ENCODE measurements around the gene SRGAP1.

- TF ChIP-seq EP300 (IDR thresholded peaks at IDR 0.05) (no peak), POLR2A (IDR thresholded peaks at IDR 0.05) (no peak)
- TF ChIP-seq, protein P1, sequence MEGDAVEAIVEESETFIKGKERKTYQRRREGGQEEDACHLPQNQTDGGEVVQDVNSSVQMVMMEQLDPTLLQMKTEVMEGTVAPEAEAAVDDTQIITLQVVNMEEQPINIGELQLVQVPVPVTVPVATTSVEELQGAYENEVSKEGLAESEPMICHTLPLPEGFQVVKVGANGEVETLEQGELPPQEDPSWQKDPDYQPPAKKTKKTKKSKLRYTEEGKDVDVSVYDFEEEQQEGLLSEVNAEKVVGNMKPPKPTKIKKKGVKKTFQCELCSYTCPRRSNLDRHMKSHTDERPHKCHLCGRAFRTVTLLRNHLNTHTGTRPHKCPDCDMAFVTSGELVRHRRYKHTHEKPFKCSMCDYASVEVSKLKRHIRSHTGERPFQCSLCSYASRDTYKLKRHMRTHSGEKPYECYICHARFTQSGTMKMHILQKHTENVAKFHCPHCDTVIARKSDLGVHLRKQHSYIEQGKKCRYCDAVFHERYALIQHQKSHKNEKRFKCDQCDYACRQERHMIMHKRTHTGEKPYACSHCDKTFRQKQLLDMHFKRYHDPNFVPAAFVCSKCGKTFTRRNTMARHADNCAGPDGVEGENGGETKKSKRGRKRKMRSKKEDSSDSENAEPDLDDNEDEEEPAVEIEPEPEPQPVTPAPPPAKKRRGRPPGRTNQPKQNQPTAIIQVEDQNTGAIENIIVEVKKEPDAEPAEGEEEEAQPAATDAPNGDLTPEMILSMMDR (IDR thresholded peaks at IDR 0.05) = no peak
Observed at GRCh38 chr12:64019101-64019500, 174.6 kb downstream of the SRGAP1 start.
